K562 (cell line): Measurements from ENCODE around the gene CIAO3. TPM values are rescaled to one million over a fixed set of nuclear protein-coding genes. Genes with fewer than 3 reads are reported as not detected.

Source experiments
- E2F8 ChIP-seq: fragments of 450-650 bp; IDR thresholded peaks from 2 replicates; pipeline ENCODE4 v1.7.1; 2018; ENCODE audit warnings: mild to moderate bottlenecking, low read depth; ENCODE audit not compliant: partially characterized antibody
- IRF9 ChIP-seq: fragments of 450-650 bp; IDR thresholded peaks from 2 replicates; pipeline ENCODE4 v1.6.1; 2016; ENCODE audit warnings: missing biosample characterization, missing genetic modification characterization
- KAT2B ChIP-seq: IDR thresholded peaks from one replicate; pipeline ENCODE4 v1.6.1; 2012; ENCODE audit warnings: low read depth, mild to moderate bottlenecking, control low read depth, inconsistent platforms, low read length, moderate library complexity
- REST ChIP-seq, 2 experiments: fragments of 450-650 bp; formaldehyde crosslinking in 1 of 2; IDR thresholded peaks; 2 replicates each; pipeline versions ENCODE4 v1.4.0 to v1.6.1; 2014 to 2020; ENCODE audit warnings: mild to moderate bottlenecking in 2 of 2, borderline replicate concordance in 1 of 2, low read depth in 1 of 2
- SMAD4 ChIP-seq: fragments of 250-450 bp; sonication (Bioruptor Pico); conservative IDR thresholded peaks from 2 replicates; pipeline ENCODE4 v1.8.0; 2021; ENCODE audit warnings: inconsistent platforms, mild to moderate bottlenecking, moderate library complexity
- ZBTB9 ChIP-seq: fragments of 450-650 bp; formaldehyde crosslinking; IDR thresholded peaks from 2 replicates; pipeline ENCODE4 v1.4.0; 2020; ENCODE audit warnings: mild to moderate bottlenecking, moderate library complexity
- polyA plus RNA-seq, 8 experiments: library from polyadenylated mRNA; depleted of rRNA in 4 of 8; stranded (reverse) in 5 of 8; unstranded in 3 of 8; fragments of >200 nt; fragmentation: Nextera tagmentation in 2 of 8; fragmentation: Illumina TruSeq in 1 of 8; extraction: Ambion mirVana in 2 of 8; extraction: Trizol in 1 of 8; gene quantifications; 2 replicates each; pipeline versions ENCODE4 v1.2.1 to v1.2.3, GENCODE V29; 2011 to 2014; ENCODE audit warnings: inconsistent platforms in 1 of 8, missing spikeins in 1 of 8
- total RNA-seq, 7 experiments: library from RNA; depleted of rRNA in 6 of 7; stranded (reverse); fragments of >200 nt in 6 of 7; fragmentation: Illumina TruSeq in 2 of 7; extraction: Trizol in 2 of 7; gene quantifications; 2 replicates each; pipeline versions ENCODE4 v1.2.1 to v1.2.3, GENCODE V29; 2011 to 2021; ENCODE audit warnings: low replicate concordance in 1 of 7

The CIAO3 gene
- total and polyA plus RNA-seq, 9 of the 15 experiments (the other 6 are each of a cell fraction or from before 2014, with no cell fraction given), result 2.2 to 35.6 (median 18.7) TPM

GRCh38 chr16:681746-682427 lies 58.9 kb downstream of the CIAO3 start (continued):
- peak; percentile 19; the same call in 1 of the 2 replicates for TF ChIP-seq REST (IDR thresholded peaks at IDR 0.05; ENCODE audit: borderline replicate concordance)
- TF ChIP-seq REST (CRISPR knock-in tag; IDR thresholded peaks at IDR 0.05; ENCODE audit: low read depth), result no peak
- no peak for TF ChIP-seq E2F8
- TF ChIP-seq KAT2B, result no peak
- TF ChIP-seq ZBTB9, result no peak
- no peak for TF ChIP-seq IRF9
- no peak for TF ChIP-seq SMAD4 (CRISPR knock-in tag)
